Panc1 (cell line): ENCODE measurements around the gene RABEP2. TPM values are rescaled to one million over a fixed set of nuclear protein-coding genes. Genes with fewer than 3 reads are reported as not detected.
A peak's percentile ranks its signal among the peaks of the same experiment; 100 is the strongest.
"Not testable (repeated sequence)": the region's sequence is repeated elsewhere in the genome, so short reads cannot be mapped to it uniquely, and the experiment has no call there.

ENCODE experiments used
- ATAC-seq: fragments of 200-7000 bp; cut with Tn5 transposase; 2 replicates; pipeline ENCODE4 v1.9.1; 2020; ENCODE audit warnings: mild to moderate bottlenecking, moderate library complexity
- BruUV-seq: library from RNA; stranded (reverse); fragments of 400-500 nt; replicated peaks from 2 replicates; lab custom pipeline; 2021; lab: Mats Ljungman, UMichigan
- CTCF ChIA-PET: fragments of 300-600 bp; sonication (Branson Sonifier 250); formaldehyde crosslinking; loops from one replicate; lab custom pipeline; 2022; ENCODE audit warnings: antibody characterized with exemption; lab: Charles Lee
- POLR2A ChIA-PET: fragments of 300-600 bp; sonication (Branson Sonifier 250); formaldehyde crosslinking; loops from one replicate; lab custom pipeline; 2022; ENCODE audit warnings: antibody characterized with exemption; lab: Charles Lee
- DNase-seq: peaks from one replicate; pipeline ENCODE4 v3.0.0-alpha.2; 2010; ENCODE audit warnings: low read depth, low spot score
- H3K27ac ChIP-seq: 2 replicates; pipeline ENCODE4 v1.5.1; 2011; ENCODE audit warnings: mild to moderate bottlenecking, low read length, inconsistent platforms
- H3K27me3 ChIP-seq: fragments of 200-500 bp; sonication (Bioruptor generic); 2 replicates; pipeline ENCODE4 v1.6.0; 2014; ENCODE audit warnings: low read length, inconsistent platforms; ENCODE audit not compliant: control insufficient read depth, insufficient read depth
- H3K36me3 ChIP-seq: fragments of 200-500 bp; sonication (Bioruptor generic); 2 replicates; pipeline ENCODE4 v1.5.1; 2014; ENCODE audit warnings: inconsistent platforms, mild to moderate bottlenecking, low read length, moderate library complexity; ENCODE audit not compliant: control insufficient read depth, insufficient read depth
- H3K4me1 ChIP-seq: 2 replicates; pipeline ENCODE4 v1.5.1; 2011; ENCODE audit warnings: inconsistent platforms, mild to moderate bottlenecking, low read length, moderate library complexity; ENCODE audit not compliant: control insufficient read depth, insufficient read depth
- H3K4me3 ChIP-seq, 2 experiments: 2 replicates each; pipeline ENCODE4 v1.5.1; 2011 to 2012; ENCODE audit warnings: low read depth in 2 of 2, low read length in 2 of 2, mild to moderate bottlenecking in 2 of 2, inconsistent platforms in 1 of 2, moderate library complexity in 1 of 2
- H3K9me3 ChIP-seq: fragments of 200-500 bp; sonication (Bioruptor generic); 2 replicates; pipeline ENCODE4 v1.5.1; 2014; ENCODE audit warnings: low read depth, mild to moderate bottlenecking, inconsistent platforms, low read length, moderate library complexity; ENCODE audit not compliant: control insufficient read depth, insufficient read depth
- CTCF ChIP-seq: fragments of 450-650 bp; IDR thresholded peaks from 2 replicates; pipeline ENCODE4 v1.5.1; 2017; ENCODE audit warnings: mild to moderate bottlenecking
- POLR2AphosphoS5 ChIP-seq: IDR thresholded peaks from 2 replicates; pipeline ENCODE4 v1.6.1; 2012; ENCODE audit warnings: mild to moderate bottlenecking, low read depth, low read length, moderate library complexity
- REST ChIP-seq, 2 experiments: IDR thresholded peaks; 2 replicates each; pipeline ENCODE4 v1.6.1; 2011 to 2012; ENCODE audit warnings: low read depth in 2 of 2, control low read depth in 1 of 2, low read length in 1 of 2, mild to moderate bottlenecking in 1 of 2, moderate library complexity in 1 of 2; ENCODE audit not compliant: insufficient read depth in 1 of 2
- SIN3A ChIP-seq: IDR thresholded peaks from 2 replicates; pipeline ENCODE4 v1.6.1; 2012; ENCODE audit warnings: low read depth, mild to moderate bottlenecking, low read length, moderate library complexity, borderline replicate concordance; ENCODE audit not compliant: insufficient read depth
- TCF7L2 ChIP-seq: IDR thresholded peaks from 2 replicates; pipeline ENCODE4 v1.6.1; 2011; ENCODE audit warnings: mild to moderate bottlenecking, low read depth, low read length, inconsistent platforms
- in situ Hi-C: cut with HindIII; loops from 2 replicates; pipeline ENCODE4 v1.10.0; 2016; ENCODE audit warnings: low sequenced_read_pairs, low pct_unique_long_range_greater_than_20kb
- intact Hi-C: fragments of 100-400 bp; cut with micrococcal nuclease; formaldehyde crosslinking; loops from one replicate; pipeline ENCODE4 v1.10.0; 2022; ENCODE audit not compliant: unreplicated experiment
- total RNA-seq: library from RNA; stranded (reverse); gene quantifications from one replicate; pipeline ENCODE4 v1.2.1, GENCODE V29; 2021; ENCODE audit not compliant: unreplicated experiment

Gene RABEP2
- total RNA-seq, 1 experiment from 2014 or later, result 24.8 TPM

- intact Hi-C loops (no loop called here), in situ Hi-C loops (no loop called here)
- Histone ChIP-seq H3K9me3 (no peaks in the 10 kb centered on the region), H3K27me3 (no peaks in the 10 kb centered on the region), H3K4me3 (peak overlapping the region; percentile 95 to 96), H3K4me1 (peaks cover 7% of the 10 kb centered on the region), H3K36me3 (no peaks in the 10 kb centered on the region; the same call in 1 of the 2 replicates), H3K27ac (peak overlapping the region; percentile 97)
- ChIA-PET POLR2A (no interaction called here), CTCF (interaction anchor here (0.6 to 0.7 kb wide), 2 partner anchors 23 to 34 kb away, joined by 3 to 7 read pairs; partner anchors contain the start of gene NFATC2IP)
- DNase-seq (no peak), ATAC-seq (peak; percentile 70)
- TSS peak; percentile 99 for BruUV-seq
- no peak for TF ChIP-seq TCF7L2
- TF ChIP-seq REST (IDR thresholded peaks at IDR 0.05; ENCODE audit: insufficient read depth in 1 of 2, low read depth in 2 of 2, low read length in 1 of 2), result no peak
- TF ChIP-seq CTCF, result peak; percentile 84
- no peak for TF ChIP-seq POLR2AphosphoS5
- TF ChIP-seq SIN3A, result no peak
Observed at GRCh38 chr16:28974007-28974436, 49.0 kb upstream of the RABEP2 start.

GRCh38 chr16:28969696-28970095 lies 44.7 kb upstream of the RABEP2 start:
- H3K9me3 ChIP-seq, CTCF ChIA-PET, H3K4me3 ChIP-seq, H3K27ac ChIP-seq, H3K4me1 ChIP-seq, DNase-seq, H3K27me3 ChIP-seq, BruUV-seq, in situ Hi-C loops, intact Hi-C loops, H3K36me3 ChIP-seq, POLR2A ChIA-PET, ATAC-seq: not testable (repeated sequence)

DNA sequence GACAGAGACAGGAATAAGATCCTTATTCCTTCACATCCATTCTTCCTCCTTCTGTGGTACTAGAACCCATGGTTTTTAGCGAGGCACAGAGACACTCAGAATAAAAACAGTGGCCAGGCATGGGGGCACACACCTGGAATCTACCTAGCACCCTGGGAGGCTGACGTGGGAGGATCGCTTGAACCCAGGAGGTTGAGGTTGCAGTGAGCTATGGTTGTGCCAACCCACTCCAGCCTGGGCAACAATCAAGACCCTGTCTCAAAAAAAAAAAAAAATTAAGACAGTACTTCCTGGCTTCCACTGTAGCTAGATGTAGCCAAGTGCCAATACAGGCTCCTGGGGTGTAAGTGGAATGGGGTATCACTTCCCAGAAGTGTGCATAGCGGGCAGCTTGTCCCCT lies 42.1 kb upstream of the RABEP2 start:
- no TSS peak for BruUV-seq
- intact Hi-C loops, result no loop called here
- no peaks in the 10 kb centered on the region for H3K4me1 ChIP-seq

More for the DNA sequence above, 42.1 kb upstream of the RABEP2 start:
- ATAC-seq, result no peak
- DNase-seq, result no peak
- ChIA-PET CTCF (no interaction called here), POLR2A (no interaction called here)
- H3K4me3 ChIP-seq, result no peak overlapping the region
- in situ Hi-C loops, result no loop called here
- H3K36me3 ChIP-seq, result peaks cover 3% of the 10 kb centered on the region; the same call in 1 of the 2 replicates
- no peaks in the 10 kb centered on the region for H3K27me3 ChIP-seq
- TF ChIP-seq REST (IDR thresholded peaks at IDR 0.05; ENCODE audit: insufficient read depth in 1 of 2, low read depth in 2 of 2, low read length in 1 of 2), result no peak
- peak; percentile 34; the same call in 1 of the 2 replicates for TF ChIP-seq POLR2AphosphoS5
- no peak overlapping the region for H3K27ac ChIP-seq
- H3K9me3 ChIP-seq, result no peaks in the 10 kb centered on the region
